Adrenal gland (tissue), 12 donors: ENCODE results near the gene ELOB. TPM values are rescaled to one million over a fixed set of nuclear protein-coding genes. Genes with fewer than 3 reads are reported as not detected.

Experiments used
- DNase-seq, 7 donors: peaks; one replicate each; pipeline ENCODE4 v3.0.0-alpha.2; 2019 to 2020
- H3K27ac ChIP-seq, 5 donors: fragments of 200-600 bp; sonication (generic) in 4 of 5; 1 replicate in 3 of 5; 2 replicates in 2 of 5; pipeline versions ENCODE4 v1.5.1 to v1.8.0; 2016 to 2020; ENCODE audit warnings: mild to moderate bottlenecking in 1 of 5
- H3K27me3 ChIP-seq: fragments of 200-600 bp; 2 replicates; pipeline ENCODE4 v1.8.0; 2021
- H3K36me3 ChIP-seq, 2 donors: fragments of 200-600 bp; replicated peaks in 1 of 2; 1 replicate in 1 of 2; 2 replicates in 1 of 2; pipeline versions ENCODE4 v1.5.1 to v1.8.0; 2018 to 2022
- H3K4me1 ChIP-seq, 2 donors: fragments of 200-600 bp; replicated peaks in 1 of 2; 1 replicate in 1 of 2; 2 replicates in 1 of 2; pipeline versions ENCODE4 v1.5.1 to v1.8.0; 2018 to 2021
- H3K4me3 ChIP-seq, 4 donors: fragments of 200-600 bp; sonication (generic) in 3 of 4; one replicate each; pipeline ENCODE4 v1.5.1; 2016 to 2018
- H3K9me3 ChIP-seq, 3 donors: fragments of 200-600 bp; sonication (generic) in 1 of 3; replicated peaks in 1 of 3; 1 replicate in 2 of 3; 2 replicates in 1 of 3; pipeline versions ENCODE4 v1.5.1 to v1.8.0; 2016 to 2021
- POLR2A ChIP-seq, 2 donors: fragments of 450-650 bp; IDR thresholded peaks; one replicate each; pipeline ENCODE4 v1.6.1; 2017; ENCODE audit warnings: antibody characterized with exemption in 2 of 2, mild to moderate bottlenecking in 2 of 2, moderate library complexity in 1 of 2
- WGBS, 4 donors: extraction: QIAGEN DNeasy Blood & Tissue Kit in 2 of 4; methylation state at CpG; one replicate each; pipeline versions ENCODE4 v1.1.5 to v1.1.7; 2013 to 2017; 5-methylcytosine and 5-hydroxymethylcytosine counted together
- intact Hi-C, 2 donors: fragments of 100-400 bp; cut with DNase I; formaldehyde crosslinking; loops; one replicate each; pipeline versions ENCODE4 v1.14.1 to v1.15.0; 2022 to 2023
- polyA plus RNA-seq, 3 donors: library from polyadenylated mRNA; stranded (reverse); fragments of 200-250 nt in 2 of 3; fragments of 350-450 nt in 1 of 3; fragmentation: Illumina TruSeq in 1 of 3; extraction: RNeasy Lipid Tissue Mini Kit (QIAGEN cat#74804) in 1 of 3; gene quantifications; one replicate each; pipeline ENCODE4 v1.2.3, GENCODE V29; 2013 to 2014
- total RNA-seq, 9 donors: library from RNA; depleted of rRNA in 4 of 9; stranded (reverse); fragments of >200 nt in 4 of 9; fragments of 120-200 nt in 1 of 9; fragmentation: NEBNext Ultra II Directional in 1 of 9; extraction: Animal tissue kit (Norgen Biotek cat#: 25700) in 1 of 9; gene quantifications; one replicate each; pipeline versions ENCODE4 v1.1.0 to v1.2.4, GENCODE V29; 2013 to 2023
- TF ChIP-seq, protein P1 (sequence below), 6 experiments: fragments of 450-650 bp in 4 of 6; fragments of 200-600 bp in 2 of 6; sonication (generic) in 1 of 6; IDR thresholded peaks; 1 replicate in 5 of 6; 2 replicates in 1 of 6; pipeline versions ENCODE4 v1.5.1 to v1.8.0; 2016 to 2021; ENCODE audit warnings: antibody characterized with exemption in 6 of 6, mild to moderate bottlenecking in 2 of 6, moderate library complexity in 1 of 6
- donor health status: healthy with polysubstance abuse.
- donor health status: Bipolar disorder and iron deficiency.
- donor health status: DM: yes; HTN: yes; CAD: no.
- donor health status: DM: no; HTN: no; CAD: no.
- donor health status: DM: no; HTN: no; CAD: no.
- donor health status: DM: yes; HTN: yes; CAD: no.

The ELOB gene
- total and polyA plus RNA-seq, 12 donors, result 72.7 to 1,030 (median 361) TPM

DNA sequence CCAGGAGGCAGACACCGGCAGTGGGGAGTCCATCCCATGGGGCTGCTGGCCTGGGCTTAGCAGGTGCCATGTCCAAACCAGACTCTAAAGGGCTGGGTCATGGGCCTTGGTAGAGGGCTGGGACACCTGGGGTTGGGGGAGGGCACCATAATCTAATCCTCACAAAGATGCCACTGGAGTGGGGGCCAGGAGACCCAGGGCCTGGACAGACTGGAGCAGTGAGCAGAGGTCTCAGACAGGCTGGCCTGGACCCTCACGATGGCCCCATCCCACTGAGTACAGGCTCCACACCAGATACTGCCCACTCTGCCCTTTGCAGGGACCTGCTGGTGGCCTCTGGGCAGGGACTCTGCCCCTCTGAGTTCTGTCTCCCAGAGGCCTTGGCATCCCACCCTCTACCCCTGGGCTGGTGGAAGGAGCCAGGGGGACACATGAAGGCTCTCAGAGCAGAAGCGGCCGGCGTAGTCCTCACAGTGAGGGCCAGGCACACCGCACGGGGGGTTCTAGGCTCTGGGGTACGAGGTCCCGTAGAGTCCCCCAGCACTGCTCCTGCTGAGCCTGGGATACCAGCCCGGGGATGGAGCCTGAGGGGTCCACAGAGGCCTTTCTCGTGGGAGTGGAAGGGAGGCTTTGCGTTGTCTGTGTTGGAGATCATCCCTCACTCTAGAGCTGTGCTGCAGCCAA, 34.6 kb downstream of the ELOB start:
- no peaks in the 10 kb centered on the region for H3K9me3 ChIP-seq
- H3K4me3 ChIP-seq, result no peak overlapping the region
- WGBS, 4 donors, result 87 to 94% (median 90%) methylated on average over 11 to 12 of the region's 12 CpGs
- intact Hi-C loops, result no loop called here
- no peaks in the 10 kb centered on the region for H3K27me3 ChIP-seq
- no peaks in the 10 kb centered on the region for H3K4me1 ChIP-seq
- H3K27ac ChIP-seq, result no peak overlapping the region
- no peak for DNase-seq
- H3K36me3 ChIP-seq, result no peaks in the 10 kb centered on the region
- no peak for TF ChIP-seq POLR2A (IDR thresholded peaks at IDR 0.05)
- TF ChIP-seq, protein P1, sequence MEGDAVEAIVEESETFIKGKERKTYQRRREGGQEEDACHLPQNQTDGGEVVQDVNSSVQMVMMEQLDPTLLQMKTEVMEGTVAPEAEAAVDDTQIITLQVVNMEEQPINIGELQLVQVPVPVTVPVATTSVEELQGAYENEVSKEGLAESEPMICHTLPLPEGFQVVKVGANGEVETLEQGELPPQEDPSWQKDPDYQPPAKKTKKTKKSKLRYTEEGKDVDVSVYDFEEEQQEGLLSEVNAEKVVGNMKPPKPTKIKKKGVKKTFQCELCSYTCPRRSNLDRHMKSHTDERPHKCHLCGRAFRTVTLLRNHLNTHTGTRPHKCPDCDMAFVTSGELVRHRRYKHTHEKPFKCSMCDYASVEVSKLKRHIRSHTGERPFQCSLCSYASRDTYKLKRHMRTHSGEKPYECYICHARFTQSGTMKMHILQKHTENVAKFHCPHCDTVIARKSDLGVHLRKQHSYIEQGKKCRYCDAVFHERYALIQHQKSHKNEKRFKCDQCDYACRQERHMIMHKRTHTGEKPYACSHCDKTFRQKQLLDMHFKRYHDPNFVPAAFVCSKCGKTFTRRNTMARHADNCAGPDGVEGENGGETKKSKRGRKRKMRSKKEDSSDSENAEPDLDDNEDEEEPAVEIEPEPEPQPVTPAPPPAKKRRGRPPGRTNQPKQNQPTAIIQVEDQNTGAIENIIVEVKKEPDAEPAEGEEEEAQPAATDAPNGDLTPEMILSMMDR (IDR thresholded peaks at IDR 0.05), result no peak

DNA sequence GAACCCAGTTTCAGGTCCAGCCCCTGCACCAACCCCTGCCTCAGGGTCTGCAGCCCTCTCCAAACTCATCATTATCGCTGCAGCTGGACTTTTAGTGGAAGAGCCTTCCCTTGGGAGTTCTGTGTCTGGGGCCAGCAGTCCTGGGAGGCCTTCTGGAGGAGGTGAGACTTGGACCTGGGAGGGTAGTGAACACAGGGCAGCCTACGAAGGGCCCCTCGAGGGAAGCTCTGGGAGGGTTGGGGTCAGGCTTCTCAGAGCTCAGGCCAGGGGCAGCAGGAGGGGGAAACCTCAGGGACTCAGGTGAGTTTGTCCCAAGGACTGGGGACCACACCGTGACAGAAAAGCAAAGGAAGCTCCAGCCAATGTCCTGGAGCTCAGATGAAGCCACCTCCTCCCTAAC, 35.9 kb downstream of the ELOB start:
- WGBS, 4 donors, result 84 to 90% (median 87%) methylated on average over 4 of the region's 4 CpGs
- Histone ChIP-seq H3K4me1 (no peaks in the 10 kb centered on the region), H3K27me3 (no peaks in the 10 kb centered on the region), H3K4me3 (no peak overlapping the region), H3K9me3 (no peaks in the 10 kb centered on the region), H3K36me3 (no peaks in the 10 kb centered on the region), H3K27ac (no peak overlapping the region)
- no peak for TF ChIP-seq POLR2A (IDR thresholded peaks at IDR 0.05)
- no peak for DNase-seq
- intact Hi-C loops, result no loop called here

DNA sequence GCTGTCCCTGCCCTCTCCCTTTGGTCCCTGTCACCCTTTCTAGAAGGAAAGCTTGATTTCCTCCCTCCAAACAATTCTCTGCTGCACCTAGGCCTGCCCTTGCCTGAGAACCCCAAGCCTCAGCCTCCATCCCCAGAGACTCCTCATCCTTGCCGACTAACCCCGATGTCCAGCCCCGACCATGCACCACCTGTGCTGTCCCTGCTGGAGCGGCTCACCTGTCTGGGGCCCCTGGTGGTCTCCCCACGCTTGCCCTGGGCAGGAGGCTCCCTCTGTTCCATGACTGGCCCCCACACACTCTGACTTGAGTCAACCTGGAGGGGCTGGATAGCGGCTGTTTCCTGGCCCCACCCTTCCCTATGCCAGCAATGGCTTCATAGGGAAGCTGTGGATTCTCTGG, 36.6 kb downstream of the ELOB start:
- Histone ChIP-seq H3K4me3 (no peak overlapping the region), H3K36me3 (no peaks in the 10 kb centered on the region), H3K27me3 (no peaks in the 10 kb centered on the region), H3K27ac (no peak overlapping the region), H3K9me3 (no peaks in the 10 kb centered on the region), H3K4me1 (no peaks in the 10 kb centered on the region)
- no peak for TF ChIP-seq POLR2A (IDR thresholded peaks at IDR 0.05)
- TF ChIP-seq, protein P1 (IDR thresholded peaks at IDR 0.05), result no peak
- 91 to 94% (median 92%) methylated on average over 1 to 6 of the region's 6 CpGs for WGBS, 4 donors
- intact Hi-C loops, result no loop called here
- DNase-seq, result no peak

DNA sequence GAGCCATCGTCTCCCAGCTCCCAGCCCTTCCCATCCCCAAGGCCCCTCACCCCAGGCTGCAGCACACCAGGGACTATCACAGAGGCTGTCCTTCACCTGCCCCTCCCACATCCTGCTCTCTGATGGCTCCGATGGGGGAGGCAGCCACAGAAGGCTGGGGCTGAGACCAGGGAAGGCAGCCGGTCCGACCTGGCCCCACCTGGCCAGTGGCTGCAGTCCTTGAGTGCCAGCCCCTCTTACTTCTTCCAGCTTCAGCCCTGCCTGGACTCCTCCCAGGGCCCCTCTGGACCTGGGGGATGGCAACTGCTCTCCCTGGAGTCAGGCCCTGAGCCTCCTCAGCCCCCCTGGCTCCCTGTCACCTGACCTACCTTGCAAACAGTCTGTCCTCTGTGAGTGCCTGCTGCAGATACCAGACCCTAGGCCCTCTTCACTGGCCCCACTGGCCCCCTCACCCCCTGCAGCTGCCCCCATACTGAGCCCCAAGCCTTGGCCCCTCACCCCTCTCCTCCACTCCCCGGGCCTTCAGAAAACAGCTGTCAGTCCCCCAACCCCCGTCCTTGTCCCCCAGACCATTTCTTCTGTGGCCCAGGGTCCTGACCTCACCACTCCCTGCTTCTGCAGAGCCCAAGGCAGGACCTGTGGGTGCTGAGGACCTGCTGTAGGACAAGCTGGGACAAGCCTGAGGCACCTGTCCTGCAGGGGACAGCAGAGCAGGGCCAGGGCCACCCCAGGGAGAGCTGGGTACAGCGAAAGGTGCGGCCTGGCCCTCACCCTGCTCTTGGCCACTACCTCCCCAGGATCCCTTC, 37.3 kb downstream of the ELOB start:
- intact Hi-C loops, result no loop called here
- Histone ChIP-seq H3K27ac (no peak overlapping the region), H3K9me3 (no peaks in the 10 kb centered on the region), H3K36me3 (no peaks in the 10 kb centered on the region), H3K27me3 (no peaks in the 10 kb centered on the region), H3K4me1 (no peaks in the 10 kb centered on the region), H3K4me3 (no peak overlapping the region)
- 46 to 75% (median 55%) methylated on average over 4 to 8 of the region's 8 CpGs for WGBS, 4 donors
- TF ChIP-seq, protein P1 (IDR thresholded peaks at IDR 0.05), result no peak
- TF ChIP-seq POLR2A (IDR thresholded peaks at IDR 0.05), result no peak
- DNase-seq, result no peak
